Panc1 (cell line): ENCODE data around the gene ZCCHC7. TPM values are rescaled to one million over a fixed set of nuclear protein-coding genes. Genes with fewer than 3 reads are reported as not detected.

Source experiments
- ATAC-seq: fragments of 200-7000 bp; cut with Tn5 transposase; 2 replicates; pipeline ENCODE4 v1.9.1; 2020; ENCODE audit warnings: mild to moderate bottlenecking, moderate library complexity
- BruUV-seq: library from RNA; stranded (reverse); fragments of 400-500 nt; replicated peaks from 2 replicates; lab custom pipeline; 2021; lab: Mats Ljungman, UMichigan
- CTCF ChIA-PET: fragments of 300-600 bp; sonication (Branson Sonifier 250); formaldehyde crosslinking; loops from one replicate; lab custom pipeline; 2022; ENCODE audit warnings: antibody characterized with exemption; lab: Charles Lee
- POLR2A ChIA-PET: fragments of 300-600 bp; sonication (Branson Sonifier 250); formaldehyde crosslinking; loops from one replicate; lab custom pipeline; 2022; ENCODE audit warnings: antibody characterized with exemption; lab: Charles Lee
- DNase-seq: peaks from one replicate; pipeline ENCODE4 v3.0.0-alpha.2; 2010; ENCODE audit warnings: low read depth, low spot score
- H3K27ac ChIP-seq: 2 replicates; pipeline ENCODE4 v1.5.1; 2011; ENCODE audit warnings: mild to moderate bottlenecking, low read length, inconsistent platforms
- H3K27me3 ChIP-seq: fragments of 200-500 bp; sonication (Bioruptor generic); 2 replicates; pipeline ENCODE4 v1.6.0; 2014; ENCODE audit warnings: low read length, inconsistent platforms; ENCODE audit not compliant: control insufficient read depth, insufficient read depth
- H3K36me3 ChIP-seq: fragments of 200-500 bp; sonication (Bioruptor generic); 2 replicates; pipeline ENCODE4 v1.5.1; 2014; ENCODE audit warnings: inconsistent platforms, mild to moderate bottlenecking, low read length, moderate library complexity; ENCODE audit not compliant: control insufficient read depth, insufficient read depth
- H3K4me1 ChIP-seq: 2 replicates; pipeline ENCODE4 v1.5.1; 2011; ENCODE audit warnings: inconsistent platforms, mild to moderate bottlenecking, low read length, moderate library complexity; ENCODE audit not compliant: control insufficient read depth, insufficient read depth
- H3K4me3 ChIP-seq, 2 experiments: 2 replicates each; pipeline ENCODE4 v1.5.1; 2011 to 2012; ENCODE audit warnings: low read depth in 2 of 2, low read length in 2 of 2, mild to moderate bottlenecking in 2 of 2, inconsistent platforms in 1 of 2, moderate library complexity in 1 of 2
- H3K9me3 ChIP-seq: fragments of 200-500 bp; sonication (Bioruptor generic); 2 replicates; pipeline ENCODE4 v1.5.1; 2014; ENCODE audit warnings: low read depth, mild to moderate bottlenecking, inconsistent platforms, low read length, moderate library complexity; ENCODE audit not compliant: control insufficient read depth, insufficient read depth
- POLR2AphosphoS5 ChIP-seq: IDR thresholded peaks from 2 replicates; pipeline ENCODE4 v1.6.1; 2012; ENCODE audit warnings: mild to moderate bottlenecking, low read depth, low read length, moderate library complexity
- SIN3A ChIP-seq: IDR thresholded peaks from 2 replicates; pipeline ENCODE4 v1.6.1; 2012; ENCODE audit warnings: low read depth, mild to moderate bottlenecking, low read length, moderate library complexity, borderline replicate concordance; ENCODE audit not compliant: insufficient read depth
- TCF7L2 ChIP-seq: IDR thresholded peaks from 2 replicates; pipeline ENCODE4 v1.6.1; 2011; ENCODE audit warnings: mild to moderate bottlenecking, low read depth, low read length, inconsistent platforms
- in situ Hi-C: cut with HindIII; loops from 2 replicates; pipeline ENCODE4 v1.10.0; 2016; ENCODE audit warnings: low sequenced_read_pairs, low pct_unique_long_range_greater_than_20kb
- intact Hi-C: fragments of 100-400 bp; cut with micrococcal nuclease; formaldehyde crosslinking; loops from one replicate; pipeline ENCODE4 v1.10.0; 2022; ENCODE audit not compliant: unreplicated experiment
- total RNA-seq: library from RNA; stranded (reverse); gene quantifications from one replicate; pipeline ENCODE4 v1.2.1, GENCODE V29; 2021; ENCODE audit not compliant: unreplicated experiment
- TF ChIP-seq, protein P1 (sequence below): fragments of 450-650 bp; IDR thresholded peaks from 2 replicates; pipeline ENCODE4 v1.5.1; 2017; ENCODE audit warnings: mild to moderate bottlenecking
- TF ChIP-seq, protein P2 (sequence below), 2 experiments: IDR thresholded peaks; 2 replicates each; pipeline ENCODE4 v1.6.1; 2011 to 2012; ENCODE audit warnings: low read depth in 2 of 2, control low read depth in 1 of 2, low read length in 1 of 2, mild to moderate bottlenecking in 1 of 2, moderate library complexity in 1 of 2; ENCODE audit not compliant: insufficient read depth in 1 of 2

The ZCCHC7 gene
- total RNA-seq, 1 experiment from 2014 or later, result 43.7 TPM

DNA sequence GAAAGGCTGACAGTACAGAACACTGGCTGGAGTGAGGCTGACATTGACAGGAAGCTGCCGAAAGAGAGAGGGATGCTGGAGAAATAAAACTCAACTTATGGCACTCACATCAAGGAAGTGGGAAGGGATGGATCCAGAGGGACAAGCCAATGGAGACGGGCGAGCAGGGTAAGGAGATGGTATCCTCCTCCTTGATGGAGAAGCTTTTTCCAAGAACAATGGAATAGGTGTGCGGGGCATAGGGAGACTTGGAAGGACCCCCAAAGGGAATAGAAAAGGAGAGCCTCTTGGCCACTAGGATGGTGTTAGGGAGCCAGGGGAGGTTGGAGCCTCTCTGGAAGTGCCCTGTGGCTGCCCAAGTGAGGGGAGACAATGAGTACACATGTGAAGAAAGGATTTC is 243.8 kb downstream of the ZCCHC7 start:
- TF ChIP-seq POLR2AphosphoS5, result no peak
- TF ChIP-seq, protein P1, sequence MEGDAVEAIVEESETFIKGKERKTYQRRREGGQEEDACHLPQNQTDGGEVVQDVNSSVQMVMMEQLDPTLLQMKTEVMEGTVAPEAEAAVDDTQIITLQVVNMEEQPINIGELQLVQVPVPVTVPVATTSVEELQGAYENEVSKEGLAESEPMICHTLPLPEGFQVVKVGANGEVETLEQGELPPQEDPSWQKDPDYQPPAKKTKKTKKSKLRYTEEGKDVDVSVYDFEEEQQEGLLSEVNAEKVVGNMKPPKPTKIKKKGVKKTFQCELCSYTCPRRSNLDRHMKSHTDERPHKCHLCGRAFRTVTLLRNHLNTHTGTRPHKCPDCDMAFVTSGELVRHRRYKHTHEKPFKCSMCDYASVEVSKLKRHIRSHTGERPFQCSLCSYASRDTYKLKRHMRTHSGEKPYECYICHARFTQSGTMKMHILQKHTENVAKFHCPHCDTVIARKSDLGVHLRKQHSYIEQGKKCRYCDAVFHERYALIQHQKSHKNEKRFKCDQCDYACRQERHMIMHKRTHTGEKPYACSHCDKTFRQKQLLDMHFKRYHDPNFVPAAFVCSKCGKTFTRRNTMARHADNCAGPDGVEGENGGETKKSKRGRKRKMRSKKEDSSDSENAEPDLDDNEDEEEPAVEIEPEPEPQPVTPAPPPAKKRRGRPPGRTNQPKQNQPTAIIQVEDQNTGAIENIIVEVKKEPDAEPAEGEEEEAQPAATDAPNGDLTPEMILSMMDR, result no peak
- TF ChIP-seq, protein P2, sequence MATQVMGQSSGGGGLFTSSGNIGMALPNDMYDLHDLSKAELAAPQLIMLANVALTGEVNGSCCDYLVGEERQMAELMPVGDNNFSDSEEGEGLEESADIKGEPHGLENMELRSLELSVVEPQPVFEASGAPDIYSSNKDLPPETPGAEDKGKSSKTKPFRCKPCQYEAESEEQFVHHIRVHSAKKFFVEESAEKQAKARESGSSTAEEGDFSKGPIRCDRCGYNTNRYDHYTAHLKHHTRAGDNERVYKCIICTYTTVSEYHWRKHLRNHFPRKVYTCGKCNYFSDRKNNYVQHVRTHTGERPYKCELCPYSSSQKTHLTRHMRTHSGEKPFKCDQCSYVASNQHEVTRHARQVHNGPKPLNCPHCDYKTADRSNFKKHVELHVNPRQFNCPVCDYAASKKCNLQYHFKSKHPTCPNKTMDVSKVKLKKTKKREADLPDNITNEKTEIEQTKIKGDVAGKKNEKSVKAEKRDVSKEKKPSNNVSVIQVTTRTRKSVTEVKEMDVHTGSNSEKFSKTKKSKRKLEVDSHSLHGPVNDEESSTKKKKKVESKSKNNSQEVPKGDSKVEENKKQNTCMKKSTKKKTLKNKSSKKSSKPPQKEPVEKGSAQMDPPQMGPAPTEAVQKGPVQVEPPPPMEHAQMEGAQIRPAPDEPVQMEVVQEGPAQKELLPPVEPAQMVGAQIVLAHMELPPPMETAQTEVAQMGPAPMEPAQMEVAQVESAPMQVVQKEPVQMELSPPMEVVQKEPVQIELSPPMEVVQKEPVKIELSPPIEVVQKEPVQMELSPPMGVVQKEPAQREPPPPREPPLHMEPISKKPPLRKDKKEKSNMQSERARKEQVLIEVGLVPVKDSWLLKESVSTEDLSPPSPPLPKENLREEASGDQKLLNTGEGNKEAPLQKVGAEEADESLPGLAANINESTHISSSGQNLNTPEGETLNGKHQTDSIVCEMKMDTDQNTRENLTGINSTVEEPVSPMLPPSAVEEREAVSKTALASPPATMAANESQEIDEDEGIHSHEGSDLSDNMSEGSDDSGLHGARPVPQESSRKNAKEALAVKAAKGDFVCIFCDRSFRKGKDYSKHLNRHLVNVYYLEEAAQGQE (IDR thresholded peaks at IDR 0.05; ENCODE audit: insufficient read depth in 1 of 2, low read depth in 2 of 2, low read length in 1 of 2), result no peak
- no peak for TF ChIP-seq TCF7L2
- TF ChIP-seq SIN3A, result no peak
- in situ Hi-C loops, result no loop called here
- peak; percentile 8; the same call in 1 of the 2 replicates for ATAC-seq

DNA sequence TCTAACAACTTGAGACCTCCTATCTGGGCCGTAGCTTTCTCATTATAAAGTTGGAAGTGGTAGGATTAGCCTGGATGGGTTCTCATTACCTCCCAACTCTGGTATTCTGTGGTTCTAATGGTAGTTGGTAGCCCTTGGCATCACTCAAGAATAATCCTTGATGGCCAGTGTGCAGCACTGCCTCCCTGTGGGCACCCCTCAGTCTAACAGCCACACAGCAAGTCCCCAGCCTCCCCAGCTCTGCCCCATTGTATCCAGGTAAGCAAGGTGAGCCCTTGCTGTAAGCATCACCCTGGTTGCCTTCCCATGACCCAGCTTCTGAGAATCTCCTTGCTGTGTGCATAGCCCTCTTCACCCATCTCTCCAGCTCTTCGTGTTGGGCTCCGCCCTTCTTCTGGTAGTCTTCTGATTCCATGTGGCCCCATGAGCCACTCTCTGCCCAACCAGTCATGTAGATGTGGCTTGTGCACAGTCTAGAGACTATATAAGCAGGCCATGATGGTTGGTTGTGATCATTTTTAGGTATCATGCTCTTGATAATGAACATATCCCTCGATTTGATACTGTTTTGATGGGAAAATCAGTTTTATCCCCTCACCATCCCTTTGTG is 244.5 kb downstream of the ZCCHC7 start:
- ChIA-PET CTCF (no interaction called here), POLR2A (interaction anchor here (0.6 kb wide), 1 partner anchor 9 kb away, joined by 3 read pairs; no protein-coding TSS in a partner anchor)
- no TSS peak for BruUV-seq
- no peaks in the 10 kb centered on the region for H3K27me3 ChIP-seq
- H3K36me3 ChIP-seq, result no peaks in the 10 kb centered on the region
- peak; percentile 23; the same call in 1 of the 2 replicates for TF ChIP-seq POLR2AphosphoS5
- TF ChIP-seq SIN3A, result no peak
- H3K4me1 ChIP-seq, result no peaks in the 10 kb centered on the region
- H3K27ac ChIP-seq, result no peak overlapping the region
- H3K4me3 ChIP-seq, result no peak overlapping the region
- no peak for DNase-seq
- in situ Hi-C loops (no loop called here), intact Hi-C loops (no loop called here)
- no peaks in the 10 kb centered on the region for H3K9me3 ChIP-seq
- ATAC-seq, result peak; percentile 65

More for the DNA sequence above, 243.8 kb downstream of the ZCCHC7 start:
- no peaks in the 10 kb centered on the region for H3K4me1 ChIP-seq
- ChIA-PET POLR2A (interaction anchor here (0.6 kb wide), 1 partner anchor 10 kb away, joined by 3 read pairs; no protein-coding TSS in a partner anchor), CTCF (no interaction called here)
- H3K4me3 ChIP-seq, result no peak overlapping the region
- no peak for DNase-seq
- H3K27me3 ChIP-seq, result no peaks in the 10 kb centered on the region
- BruUV-seq, result TSS peak; percentile 15
- no peaks in the 10 kb centered on the region for H3K36me3 ChIP-seq
- intact Hi-C loops, result no loop called here
- H3K9me3 ChIP-seq, result no peaks in the 10 kb centered on the region
- H3K27ac ChIP-seq, result no peak overlapping the region

DNA sequence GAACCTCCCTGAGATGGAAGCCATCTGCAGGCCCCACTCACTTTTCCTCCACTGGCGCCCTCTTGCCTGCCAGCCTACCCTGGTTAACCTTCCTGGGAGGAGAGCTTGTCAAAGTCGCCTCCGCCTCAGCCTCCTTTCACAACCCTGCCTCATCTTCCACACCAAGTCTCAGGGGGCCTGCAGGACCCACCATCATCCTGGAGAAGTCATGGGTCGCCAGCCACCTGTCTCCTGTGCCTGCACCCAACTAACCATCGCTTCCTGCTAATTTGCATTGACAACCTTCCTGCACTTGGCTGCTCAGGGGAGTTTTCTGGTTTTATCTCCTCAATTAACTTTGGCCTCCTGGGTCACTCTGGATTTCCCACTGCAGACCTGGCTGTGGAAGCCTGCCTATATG is 249.3 kb downstream of the ZCCHC7 start:
- in situ Hi-C loops, result no loop called here
- no peaks in the 10 kb centered on the region for H3K27me3 ChIP-seq
- no peak for DNase-seq
- H3K36me3 ChIP-seq, result no peaks in the 10 kb centered on the region
- no TSS peak for BruUV-seq
- H3K9me3 ChIP-seq, result no peaks in the 10 kb centered on the region
- POLR2A ChIA-PET, result interaction anchor here (0.6 kb wide), 1 partner anchor 17 kb away, joined by 3 read pairs; no protein-coding TSS in a partner anchor
- H3K4me3 ChIP-seq, result no peak overlapping the region
- H3K4me1 ChIP-seq, result no peaks in the 10 kb centered on the region
- CTCF ChIA-PET, result no interaction called here
- intact Hi-C loops, result no loop called here
- 0 out of 2 replicates have a peak, but pooled peaks have one; percentile 29 for ATAC-seq
- TF ChIP-seq, protein P1, result no peak
- TF ChIP-seq SIN3A, result no peak
- TF ChIP-seq POLR2AphosphoS5, result no peak
- TF ChIP-seq TCF7L2, result no peak
- no peak overlapping the region for H3K27ac ChIP-seq
